Measurements from ENCODE around the gene STARD10. TPM values are rescaled to one million over a fixed set of nuclear protein-coding genes. Genes with fewer than 3 reads are reported as not detected.

The STARD10 gene
- total and polyA plus RNA-seq, 9 of the 15 experiments (the other 6 are each of a cell fraction or from before 2014, with no cell fraction given), result 0.15 to 52.9 (median 32.3) TPM

- TF ChIP-seq PATZ1 (CRISPR knock-in tag; IDR thresholded peaks at IDR 0.05; ENCODE audit: borderline replicate concordance), result no peak
- no peak for TF ChIP-seq ZNF561 (CRISPR knock-in tag; conservative IDR thresholded peaks at IDR 0.05)
- TF ChIP-seq ZNF239 (CRISPR knock-in tag; IDR thresholded peaks at IDR 0.05), result 0 out of 2 replicates have a peak, but pooled peaks have one; percentile 11
- peak; percentile 86 for TF ChIP-seq ZNF584 (CRISPR knock-in tag; IDR thresholded peaks at IDR 0.05; ENCODE audit: low read depth)
- 0 out of 2 replicates have a peak, but pooled peaks have one; percentile 37 for TF ChIP-seq PKNOX1 (IDR thresholded peaks at IDR 0.05)
- no peak for TF ChIP-seq MXD1 (CRISPR knock-in tag; IDR thresholded peaks at IDR 0.05; ENCODE audit: borderline replicate concordance, poor library complexity, severe bottlenecking)
- TF ChIP-seq TEAD2 (tag; IDR thresholded peaks at IDR 0.05), result no peak
- TF ChIP-seq NCOA2 (IDR thresholded peaks at IDR 0.05; ENCODE audit: partially characterized antibody in 2 of 2), result no peak
- no peak for TF ChIP-seq FOXK1 (CRISPR knock-in tag; IDR thresholded peaks at IDR 0.05; ENCODE audit: borderline replicate concordance)
- 0 out of 2 replicates have a peak, but pooled peaks have one; percentile 31 for TF ChIP-seq MTF1 (CRISPR knock-in tag; IDR thresholded peaks at IDR 0.05; ENCODE audit: borderline replicate concordance)
- peak; percentile 63 for TF ChIP-seq ZKSCAN1 (IDR thresholded peaks at IDR 0.05; ENCODE audit: low read depth, low read length)
- TF ChIP-seq ZNF830 (CRISPR knock-in tag; IDR thresholded peaks at IDR 0.05), result no peak
- no peak for TF ChIP-seq ZFP1 (CRISPR knock-in tag; IDR thresholded peaks at IDR 0.05)
- TF ChIP-seq MTA2 (IDR thresholded peaks at IDR 0.05; ENCODE audit: low read depth), result peak; percentile 69
- TF ChIP-seq SRF (CRISPR knock-in tag; IDR thresholded peaks at IDR 0.05), result peak in 1 of 2 experiments; percentile 44; a peak in 2 of 4 replicates
- no peak for TF ChIP-seq NKRF (IDR thresholded peaks at IDR 0.05; ENCODE audit: borderline replicate concordance)
- TF ChIP-seq ARID2 (IDR thresholded peaks at IDR 0.05), result no peak
- TF ChIP-seq E2F6 (IDR thresholded peaks at IDR 0.05; ENCODE audit: borderline replicate concordance in 1 of 2, extremely low read depth in 1 of 2, insufficient read depth in 1 of 2, insufficient read length in 1 of 2, low read depth in 1 of 2, low read length in 1 of 2, poor library complexity in 1 of 2, severe bottlenecking in 1 of 2), result no peak
- no peak for TF ChIP-seq NR1H2 (CRISPR knock-in tag; IDR thresholded peaks at IDR 0.05)
Measured at GRCh38 chr11:72776117-72776843, 17.6 kb downstream of the STARD10 start (continued).

All from K562 (cell line).